ENCODE measurements around the gene E2F3.

DNA sequence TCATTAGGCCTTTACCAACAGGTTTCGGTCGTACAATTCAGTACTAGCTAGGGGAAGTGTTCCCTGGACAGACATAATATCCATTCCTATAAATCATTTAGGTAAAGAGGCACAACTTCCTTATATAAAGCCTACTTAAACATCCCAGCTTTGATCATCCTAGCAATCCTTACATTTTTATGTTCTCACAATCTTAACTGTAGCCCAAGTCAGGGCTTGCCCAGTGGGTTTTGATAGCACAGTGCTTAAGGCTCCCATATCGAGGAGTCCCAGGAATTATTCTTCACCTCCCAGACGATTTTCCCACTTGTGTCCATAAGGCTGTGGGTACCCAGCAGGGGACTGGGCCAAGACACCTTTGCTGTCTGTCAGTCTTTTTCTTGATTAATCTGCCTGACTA is 63.2 kb downstream of the E2F3 start:
- TF ChIP-seq, protein P1, sequence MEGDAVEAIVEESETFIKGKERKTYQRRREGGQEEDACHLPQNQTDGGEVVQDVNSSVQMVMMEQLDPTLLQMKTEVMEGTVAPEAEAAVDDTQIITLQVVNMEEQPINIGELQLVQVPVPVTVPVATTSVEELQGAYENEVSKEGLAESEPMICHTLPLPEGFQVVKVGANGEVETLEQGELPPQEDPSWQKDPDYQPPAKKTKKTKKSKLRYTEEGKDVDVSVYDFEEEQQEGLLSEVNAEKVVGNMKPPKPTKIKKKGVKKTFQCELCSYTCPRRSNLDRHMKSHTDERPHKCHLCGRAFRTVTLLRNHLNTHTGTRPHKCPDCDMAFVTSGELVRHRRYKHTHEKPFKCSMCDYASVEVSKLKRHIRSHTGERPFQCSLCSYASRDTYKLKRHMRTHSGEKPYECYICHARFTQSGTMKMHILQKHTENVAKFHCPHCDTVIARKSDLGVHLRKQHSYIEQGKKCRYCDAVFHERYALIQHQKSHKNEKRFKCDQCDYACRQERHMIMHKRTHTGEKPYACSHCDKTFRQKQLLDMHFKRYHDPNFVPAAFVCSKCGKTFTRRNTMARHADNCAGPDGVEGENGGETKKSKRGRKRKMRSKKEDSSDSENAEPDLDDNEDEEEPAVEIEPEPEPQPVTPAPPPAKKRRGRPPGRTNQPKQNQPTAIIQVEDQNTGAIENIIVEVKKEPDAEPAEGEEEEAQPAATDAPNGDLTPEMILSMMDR (IDR thresholded peaks at IDR 0.05 in 2 of 3, conservative IDR thresholded peaks at IDR 0.05 in 1 of 3; ENCODE audit: borderline replicate concordance in 1 of 3, insufficient read depth in 1 of 3, low read depth in 2 of 3, low read length in 2 of 3) = no peak
- TF ChIP-seq FOSL1 (IDR thresholded peaks at IDR 0.05; ENCODE audit: low read depth) (no peak), CBX3 (IDR thresholded peaks at IDR 0.05; ENCODE audit: low read depth) (no peak), EZH2phosphoT487 (IDR thresholded peaks at IDR 0.05; ENCODE audit: borderline replicate concordance) (no peak), SIN3A (IDR thresholded peaks at IDR 0.05; ENCODE audit: low read depth) (no peak), TCF7L2 (IDR thresholded peaks at IDR 0.05; ENCODE audit: borderline replicate concordance, extremely low read depth, insufficient read depth, insufficient read length) (no peak), EZH2 (IDR thresholded peaks at IDR 0.05) (no peak), POLR2AphosphoS5 (IDR thresholded peaks at IDR 0.05; ENCODE audit: low read depth, low read length) (no peak), SRF (IDR thresholded peaks at IDR 0.05; ENCODE audit: low read depth) (no peak)
